OCI-LY7 (cell line): ENCODE results near the gene TMPRSS9.

ENCODE experiments used
- CTCF ChIP-seq: fragments of 200-600 bp; sonication (generic); conservative IDR thresholded peaks from 2 replicates; pipeline ENCODE4 v1.5.1; 2014; ENCODE audit warnings: mild to moderate bottlenecking, antibody characterized with exemption, low read length, moderate library complexity, mixed read lengths
- EZH2phosphoT487 ChIP-seq: fragments of 200-600 bp; sonication (generic); IDR thresholded peaks from 2 replicates; pipeline ENCODE4 v1.6.1; 2018; ENCODE audit warnings: low read depth, borderline replicate concordance, mild to moderate bottlenecking, mixed run types, antibody characterized with exemption, low read length, moderate library complexity, mixed read lengths

DNA sequence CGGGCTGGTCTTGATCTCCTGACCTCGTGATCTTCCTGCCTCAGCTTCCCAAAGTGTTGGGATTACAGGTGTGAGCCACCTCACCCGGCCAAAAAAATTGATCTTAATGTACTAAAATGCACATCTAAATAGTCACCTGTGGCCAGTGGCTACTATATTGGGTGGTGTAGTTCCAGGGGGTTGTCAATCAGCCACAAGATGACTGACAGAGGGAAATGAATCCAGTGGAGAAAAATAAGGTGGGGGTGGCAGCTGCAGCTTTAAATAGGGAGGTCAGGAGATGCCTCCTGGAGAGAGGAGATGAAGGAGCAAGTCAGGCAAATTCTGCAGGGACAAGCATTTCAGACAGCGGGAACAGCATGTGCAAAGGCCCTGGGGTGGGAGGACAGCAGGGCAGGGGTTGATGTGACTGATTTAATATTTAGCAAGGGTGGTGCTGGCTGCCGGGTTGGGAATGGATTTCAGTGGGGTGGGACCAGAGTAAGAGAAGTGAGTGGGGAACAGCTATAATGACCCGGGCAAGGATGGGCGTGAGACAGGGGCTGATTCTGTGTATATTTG, 49.4 kb downstream of the TMPRSS9 start:
- TF ChIP-seq CTCF (no peak), EZH2phosphoT487 (no peak)
